GM21529 (cell line): Measurements from ENCODE around the gene PANK1.
"Not testable (repeated sequence)": the region's sequence is repeated elsewhere in the genome, so short reads cannot be mapped to it uniquely, and the experiment has no call there.

ENCODE experiments used
- ATAC-seq: cut with Tn5 transposase; IDR thresholded peaks from one replicate; pipeline ENCODE4 v1.9.1; 2021; ENCODE audit not compliant: unreplicated experiment

Gene PANK1

DNA sequence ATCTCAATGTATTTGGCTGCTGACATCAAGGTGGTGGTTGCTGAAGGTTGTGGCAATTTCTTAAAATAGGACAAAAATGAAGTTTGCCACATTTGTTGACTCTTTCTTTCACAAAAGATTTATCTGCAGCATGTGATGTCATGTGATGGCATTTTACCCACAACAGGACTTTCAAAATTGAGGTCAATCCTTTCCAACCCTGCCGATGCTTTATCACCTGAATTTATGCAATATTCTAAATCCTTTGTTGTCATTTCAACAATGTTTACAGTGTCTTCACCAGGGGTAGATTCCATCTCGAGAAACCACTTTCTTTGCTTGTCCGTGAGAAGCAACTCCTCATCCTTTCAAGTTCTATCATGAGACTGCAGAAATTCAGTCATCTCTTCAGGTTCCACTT, 69.0 kb downstream of the PANK1 start:
- ATAC-seq = no peak

DNA sequence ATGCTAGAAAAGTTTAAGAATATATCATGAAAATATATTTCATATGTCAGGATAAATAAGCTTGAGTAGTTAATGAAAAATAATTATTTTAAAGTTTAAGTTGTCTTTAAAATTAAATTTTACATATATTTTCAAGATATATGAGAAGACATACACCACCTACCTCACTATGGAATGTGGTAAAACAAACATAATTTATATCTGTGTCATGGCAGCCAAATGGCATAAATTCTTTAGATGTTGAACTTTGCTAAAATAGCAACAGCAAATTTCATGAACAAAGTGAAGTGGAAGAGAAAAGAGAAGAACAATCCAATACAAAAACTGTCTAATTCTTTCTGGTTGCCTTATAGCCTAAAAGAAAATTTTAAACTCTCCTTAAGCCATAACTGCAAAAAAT, 70.0 kb downstream of the PANK1 start:
- no peak for ATAC-seq

DNA sequence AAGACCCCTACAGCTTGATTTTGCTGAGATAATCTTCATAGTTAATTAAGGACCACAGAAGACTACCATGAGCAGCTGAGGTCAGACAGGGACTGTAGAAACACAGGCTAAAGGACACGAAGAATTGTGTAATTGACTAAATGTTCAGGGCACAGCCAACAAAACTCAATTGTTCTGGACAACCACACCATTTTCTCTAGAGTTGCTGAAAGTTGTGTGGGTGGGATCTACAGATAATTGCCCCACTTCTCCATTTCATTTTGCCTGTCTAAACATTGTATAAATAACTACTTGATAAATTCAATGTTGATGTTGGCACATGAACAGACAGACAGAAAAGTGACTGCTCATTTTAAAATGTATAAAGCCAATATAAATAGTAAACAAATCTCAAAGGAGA, 70.7 kb downstream of the PANK1 start:
- no peak for ATAC-seq

DNA sequence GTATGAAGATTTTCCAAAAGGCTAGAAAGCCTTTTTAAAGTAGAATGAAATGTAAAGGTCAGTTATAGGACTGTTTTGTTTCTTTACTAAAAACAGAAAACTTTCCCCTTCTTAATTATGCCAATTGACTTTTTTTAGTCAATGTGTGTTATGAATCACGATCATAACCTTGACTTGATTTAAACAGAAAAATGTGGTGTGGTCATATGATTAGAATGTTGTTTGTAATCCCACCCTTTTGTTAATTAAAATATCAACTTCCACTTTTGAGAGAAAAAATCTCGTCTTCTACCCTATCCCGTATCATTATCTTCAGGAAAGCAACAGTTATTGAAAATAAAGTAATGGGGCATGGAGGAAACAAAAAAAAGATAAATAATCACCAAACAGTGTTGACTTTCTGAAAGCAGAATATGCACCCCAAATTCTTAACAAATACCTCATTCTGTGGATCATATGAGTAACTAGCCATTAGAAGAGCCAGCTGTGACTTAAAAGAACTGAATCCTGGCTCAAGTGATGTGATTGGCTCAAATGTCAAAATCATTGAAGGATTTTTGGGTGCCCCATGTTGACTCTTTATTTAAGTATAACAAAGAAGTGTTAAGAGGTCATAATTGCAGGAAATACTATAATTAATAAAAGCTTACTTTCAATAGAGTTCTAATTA, 77.3 kb downstream of the PANK1 start:
- ATAC-seq = no peak

DNA sequence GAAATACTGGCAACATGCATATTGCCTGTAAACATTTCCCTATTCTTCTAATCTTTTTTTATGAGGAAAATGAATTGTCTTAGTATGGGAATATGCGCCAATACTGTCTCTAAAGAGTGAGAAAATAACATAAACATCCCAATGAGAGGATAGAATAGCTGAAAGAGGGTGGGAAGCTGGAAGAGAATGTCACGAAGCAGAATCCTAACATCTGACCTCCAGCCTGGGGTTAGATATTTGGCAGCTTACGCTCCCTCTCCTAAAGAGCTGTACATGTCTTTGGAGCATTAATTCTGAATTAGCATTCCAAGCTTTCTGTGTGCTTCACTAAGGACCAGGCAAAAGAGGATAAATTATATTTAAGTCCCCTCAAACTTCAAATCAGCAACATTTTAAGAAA, 78.0 kb downstream of the PANK1 start:
- ATAC-seq = no peak

DNA sequence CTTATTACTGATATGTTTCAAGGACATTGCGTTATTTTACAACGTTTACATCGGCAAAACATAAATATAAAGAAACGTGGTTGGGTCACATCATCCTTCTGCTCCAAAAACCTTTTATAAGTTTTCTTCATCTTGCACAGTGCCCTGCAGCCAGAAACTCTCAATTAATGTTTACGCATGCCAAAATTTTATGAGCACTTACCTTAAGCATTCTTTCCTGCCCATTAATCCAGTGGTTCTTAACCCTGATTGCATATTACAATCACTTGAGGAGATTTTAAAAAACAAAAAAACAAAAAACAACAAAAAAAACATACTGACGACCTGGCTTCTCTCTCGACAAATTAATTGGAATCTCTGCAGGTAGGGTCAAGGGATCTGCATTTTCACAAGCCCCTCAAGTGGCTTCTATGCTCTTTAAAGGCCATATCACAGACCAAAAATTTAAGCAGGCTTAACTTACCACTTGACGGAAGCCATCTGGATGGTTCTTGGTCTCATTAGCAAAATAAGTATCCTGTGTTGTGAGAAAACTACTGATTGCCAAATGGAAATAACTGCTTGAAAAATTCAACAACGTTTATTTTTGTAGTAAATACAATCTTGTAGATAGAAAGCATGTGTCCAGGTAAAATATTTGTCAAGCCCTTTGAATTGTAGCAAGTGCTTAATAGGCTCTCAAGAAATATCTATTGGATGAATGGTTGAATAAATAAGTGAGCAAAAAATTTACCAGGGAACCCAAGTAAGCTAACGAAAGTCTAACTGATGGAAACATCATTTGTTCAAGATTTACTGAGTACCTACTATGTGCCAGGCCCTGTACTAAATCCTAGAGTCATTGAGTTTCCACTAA, 78.7 kb downstream of the PANK1 start:
- no peak for ATAC-seq

DNA sequence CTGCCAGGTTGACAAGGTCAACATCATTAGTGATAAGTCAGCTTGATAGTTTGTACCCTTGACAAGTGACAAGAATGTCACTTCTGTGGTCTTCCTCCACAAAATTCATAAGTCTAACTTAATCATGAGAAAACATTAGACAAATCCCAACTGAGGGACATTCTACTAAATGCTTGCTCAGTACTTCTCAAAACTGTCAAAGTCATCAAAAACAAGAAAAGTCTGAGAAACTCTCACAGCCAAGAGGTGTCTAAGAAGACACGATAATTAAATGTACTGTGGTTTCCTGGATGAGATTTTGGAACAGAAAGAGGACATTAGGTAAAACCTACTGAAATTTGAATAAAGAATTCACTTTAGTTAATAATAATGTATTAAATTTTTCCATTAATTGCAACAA, 79.9 kb downstream of the PANK1 start:
- ATAC-seq = no peak

DNA sequence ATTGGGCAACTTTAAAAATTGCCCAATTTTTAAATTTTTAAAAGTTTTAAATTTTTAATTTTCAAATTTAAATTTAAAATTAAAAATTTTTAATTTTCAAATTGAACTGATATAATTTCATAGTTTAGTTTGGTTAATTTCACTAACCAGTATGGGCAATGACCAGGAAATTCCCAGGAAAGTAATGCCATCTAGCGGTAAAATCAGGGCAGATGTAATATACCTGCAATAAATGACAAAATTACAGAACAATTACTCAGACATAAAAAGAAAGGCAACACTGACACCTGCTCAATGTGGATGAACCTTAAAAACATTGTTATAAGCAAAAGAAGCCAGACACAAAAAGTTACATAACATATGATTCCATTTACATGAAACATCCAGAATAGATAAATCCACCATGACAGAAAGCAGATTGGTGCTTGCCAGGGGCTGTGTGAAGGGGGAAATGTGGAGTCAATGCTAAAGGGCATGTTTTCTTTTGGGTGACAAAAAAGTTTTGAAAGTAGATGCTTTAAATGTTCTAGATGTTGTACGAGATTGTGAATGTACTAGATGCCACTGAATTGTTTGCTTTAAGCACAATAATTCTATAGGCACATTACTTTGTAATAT, 81.1 kb downstream of the PANK1 start:
- ATAC-seq = no peak

DNA sequence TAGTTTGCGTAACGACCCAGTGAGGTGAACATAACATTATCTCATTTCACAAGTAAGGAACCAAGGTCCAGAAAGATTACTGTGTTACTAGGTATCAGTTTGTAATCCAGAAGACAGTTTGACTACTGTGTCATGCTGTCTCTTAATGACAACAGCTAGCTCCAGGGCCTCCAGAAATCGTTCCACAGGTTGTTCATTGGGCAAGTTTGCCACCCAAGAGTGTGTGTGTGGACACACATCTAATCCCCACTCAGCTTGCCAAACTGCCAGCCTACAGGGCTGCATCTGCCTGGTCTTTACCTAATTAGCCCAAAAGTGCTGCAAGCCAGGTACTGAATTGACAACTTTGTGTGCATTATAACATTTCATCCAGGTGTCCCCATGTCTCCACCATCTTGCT, 81.7 kb downstream of the PANK1 start:
- no peak for ATAC-seq

DNA sequence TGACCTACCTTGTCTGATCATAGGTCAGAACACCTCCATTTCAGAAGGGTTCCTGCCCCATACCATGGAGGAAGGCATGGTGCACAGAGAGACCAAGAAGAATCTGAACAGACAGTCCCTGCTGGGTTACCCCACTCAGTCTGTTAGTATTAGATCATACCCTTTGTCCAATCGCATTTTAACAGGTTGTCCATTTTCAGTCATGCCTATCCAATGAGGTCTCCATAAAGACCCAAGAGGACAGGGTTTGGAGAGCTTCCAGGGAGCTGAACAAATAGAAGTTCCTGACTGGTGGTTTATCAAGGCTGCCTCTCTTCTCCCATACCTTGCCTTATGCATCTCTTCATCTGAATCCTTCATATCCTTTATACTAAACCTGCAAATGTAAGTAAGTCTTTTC, 88.4 kb downstream of the PANK1 start:
- no peak for ATAC-seq

DNA sequence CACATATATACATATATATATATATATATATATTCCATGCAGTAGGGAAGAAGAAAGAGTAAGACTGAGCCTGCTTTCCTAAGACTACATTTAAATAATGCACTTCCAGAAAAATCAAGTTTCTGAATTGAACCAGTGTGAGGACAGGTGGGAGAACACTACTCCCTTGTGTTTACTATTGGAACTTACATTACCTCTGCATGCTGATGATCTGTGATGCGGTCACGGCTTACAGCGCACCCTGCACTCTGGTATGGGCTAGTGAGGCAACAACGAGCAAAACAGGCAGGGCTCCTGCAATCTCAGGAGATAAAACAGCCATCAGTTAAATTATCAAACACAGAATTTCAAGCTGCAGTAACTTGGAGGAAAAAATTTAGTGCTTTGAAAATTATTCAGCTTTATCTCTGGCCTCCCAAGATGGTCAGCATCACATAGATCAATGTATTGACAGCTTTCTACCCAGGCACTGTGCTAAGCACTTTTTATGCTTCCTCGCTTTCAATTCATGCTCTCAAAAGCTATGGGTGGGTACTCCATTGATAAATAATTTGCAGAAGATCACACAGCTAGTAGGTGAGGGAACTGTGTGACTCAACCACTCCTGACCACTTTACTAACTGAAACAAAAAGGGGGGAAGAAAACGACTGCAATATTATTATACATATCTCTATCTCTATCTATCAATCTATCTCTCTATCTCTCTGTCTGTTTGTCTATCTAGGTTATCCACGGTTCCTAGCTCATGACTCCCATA, 89.2 kb downstream of the PANK1 start:
- ATAC-seq = no peak

DNA sequence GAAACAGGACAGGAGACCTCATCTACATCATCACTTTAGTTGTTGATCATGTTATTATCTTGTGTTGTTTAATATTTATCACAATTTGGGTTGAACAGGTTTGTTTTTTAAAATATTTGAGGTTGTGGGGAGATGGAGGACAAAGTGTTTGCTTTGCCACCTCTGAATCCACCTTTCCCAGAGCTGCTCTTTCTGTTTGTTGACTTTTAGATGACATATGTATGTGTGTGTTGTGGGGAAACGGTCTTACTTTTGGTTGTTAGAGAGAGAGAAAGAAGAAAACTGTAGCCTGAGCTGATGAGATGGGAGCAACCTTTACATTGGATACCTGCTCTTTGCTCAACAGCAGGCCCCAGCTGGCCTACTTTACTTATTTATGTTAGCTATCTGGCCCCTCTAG, 90.6 kb downstream of the PANK1 start:
- ATAC-seq = no peak

DNA sequence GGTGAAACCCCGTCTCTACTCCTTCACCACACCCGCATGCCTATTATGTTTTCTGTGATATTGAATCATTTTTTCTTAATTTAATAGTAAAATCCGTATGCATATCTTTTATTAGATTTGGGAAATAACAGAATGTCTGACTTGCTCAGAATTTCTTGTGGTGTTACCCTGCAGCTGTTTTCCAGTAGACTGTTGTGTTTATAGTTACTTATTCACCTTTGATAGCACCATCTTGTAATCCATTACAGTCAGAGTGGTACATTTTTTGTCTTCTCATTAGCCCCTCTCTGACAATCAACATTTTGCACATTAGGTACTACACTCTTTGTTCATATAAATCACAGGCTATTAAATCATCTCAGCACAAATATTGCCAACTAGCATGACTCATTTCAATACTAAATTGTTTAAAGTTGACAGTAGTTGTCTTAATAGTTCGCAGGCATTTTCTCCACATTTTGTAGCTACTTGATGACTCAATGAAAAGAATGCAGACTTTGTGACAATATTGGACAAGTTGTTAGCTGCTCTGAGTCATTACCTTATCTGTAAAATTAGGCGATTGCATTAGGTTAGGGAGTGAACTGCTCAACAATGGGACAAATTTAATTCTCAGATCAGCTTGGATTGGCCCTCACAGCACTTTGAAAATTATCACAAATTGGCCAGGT, 91.8 kb downstream of the PANK1 start:
- no peak for ATAC-seq

DNA sequence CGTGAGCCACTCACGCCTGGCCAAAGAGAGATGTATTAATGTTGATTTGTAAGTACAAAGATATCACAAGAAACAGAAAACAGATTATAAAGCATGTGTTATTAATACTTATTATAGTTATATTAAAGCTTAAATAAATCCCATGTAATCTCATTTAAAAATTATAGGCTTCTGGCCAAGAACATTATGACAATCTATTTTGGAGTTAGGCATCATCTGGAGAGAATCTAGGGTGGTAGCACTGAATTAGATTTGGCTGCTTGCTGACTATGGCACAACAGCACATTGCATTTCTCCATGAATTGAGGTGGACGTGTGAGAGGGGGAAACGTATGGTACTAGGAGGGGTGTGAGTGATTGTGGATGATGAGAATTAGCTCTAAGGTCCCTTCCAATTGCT, 92.8 kb downstream of the PANK1 start:
- no peak for ATAC-seq

DNA sequence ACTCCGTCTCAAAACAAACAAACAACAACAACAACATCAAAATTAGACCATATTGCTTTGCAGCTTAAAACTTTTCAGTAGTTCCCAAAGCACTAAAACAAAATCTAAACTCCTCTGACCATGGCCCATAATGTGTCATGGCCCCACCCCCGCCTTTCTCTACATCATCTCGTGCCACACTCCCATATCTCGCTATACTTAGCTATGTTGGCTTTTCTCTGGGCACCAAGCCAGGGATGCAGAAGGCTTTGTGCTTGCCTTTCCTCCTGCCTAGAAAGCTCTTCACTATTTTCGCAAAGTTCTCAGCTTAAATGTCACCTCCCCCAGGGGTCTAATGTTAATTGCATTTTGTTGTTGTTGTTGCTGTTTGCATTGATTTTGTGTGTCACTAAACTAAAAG, 94.5 kb downstream of the PANK1 start:
- ATAC-seq = no peak

DNA sequence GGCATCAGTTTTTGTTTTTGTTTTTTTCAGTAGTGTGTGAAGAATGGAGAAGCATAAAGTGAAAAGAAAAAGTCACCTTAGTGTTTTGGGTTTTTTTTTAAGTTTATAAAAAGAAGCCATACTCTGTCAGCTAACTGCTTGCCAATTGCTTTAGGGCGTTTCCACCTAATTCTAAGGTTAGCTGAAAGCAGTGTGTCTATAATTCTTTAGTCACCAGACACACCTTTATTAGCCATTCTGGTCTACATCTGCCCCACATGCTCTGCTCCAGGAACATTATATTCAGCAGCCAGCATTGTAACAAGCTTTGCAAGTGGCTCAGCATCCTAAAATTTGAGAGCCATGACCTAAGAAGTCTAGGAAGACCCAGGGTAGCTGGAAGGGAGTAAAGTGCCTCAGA, 95.5 kb downstream of the PANK1 start:
- ATAC-seq = no peak

DNA sequence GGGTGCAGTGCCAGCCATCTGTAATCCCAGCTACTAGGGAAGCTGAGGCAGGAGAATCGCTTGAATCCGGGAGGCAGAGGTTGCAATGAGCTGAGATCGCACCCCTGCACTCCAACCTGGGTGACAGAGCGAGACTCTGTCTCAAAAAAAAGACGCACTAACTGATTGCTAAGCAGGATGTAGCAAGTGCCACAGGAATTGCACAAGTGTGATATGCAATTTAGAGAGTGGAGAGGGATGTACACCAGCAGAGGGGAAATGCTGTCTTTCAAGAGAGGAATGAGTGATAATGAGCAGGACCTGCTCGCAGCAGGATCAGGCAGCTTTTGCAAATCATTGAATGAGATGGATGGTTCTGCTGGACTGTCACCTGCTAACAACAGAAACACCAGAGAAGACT, 96.4 kb downstream of the PANK1 start:
- ATAC-seq = no peak

DNA sequence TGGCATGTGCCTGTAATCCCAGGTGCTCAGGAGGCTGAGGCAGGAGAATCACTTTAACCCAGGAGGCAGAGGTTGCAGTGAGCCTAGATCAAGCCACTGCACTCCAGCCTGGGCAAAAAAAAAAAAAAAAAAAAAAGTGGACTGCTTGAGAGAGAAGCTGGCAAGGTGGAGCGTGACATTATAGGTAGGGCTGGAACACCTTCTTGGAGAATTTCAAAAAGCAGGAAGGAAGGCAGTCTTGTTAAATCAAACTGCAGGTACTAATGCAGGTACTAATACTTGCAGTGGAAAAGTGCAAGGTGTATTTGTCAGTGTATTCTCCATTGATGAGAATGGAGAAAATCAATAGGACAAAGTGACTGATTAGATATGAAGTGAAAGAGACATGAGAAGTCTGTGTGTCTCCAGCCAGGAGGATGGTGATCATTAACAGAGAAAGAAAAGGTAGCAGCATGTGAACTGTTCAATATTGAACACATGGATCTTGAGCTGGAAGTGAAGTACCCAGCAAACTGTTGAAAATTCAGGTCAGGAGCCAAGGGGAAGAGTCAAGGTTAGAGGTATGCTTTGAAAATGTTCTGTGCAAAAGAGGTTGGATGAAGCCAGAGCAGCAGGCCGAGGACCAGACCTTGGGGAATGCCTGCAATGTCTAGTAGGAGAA, 97.1 kb downstream of the PANK1 start:
- ATAC-seq = no peak

DNA sequence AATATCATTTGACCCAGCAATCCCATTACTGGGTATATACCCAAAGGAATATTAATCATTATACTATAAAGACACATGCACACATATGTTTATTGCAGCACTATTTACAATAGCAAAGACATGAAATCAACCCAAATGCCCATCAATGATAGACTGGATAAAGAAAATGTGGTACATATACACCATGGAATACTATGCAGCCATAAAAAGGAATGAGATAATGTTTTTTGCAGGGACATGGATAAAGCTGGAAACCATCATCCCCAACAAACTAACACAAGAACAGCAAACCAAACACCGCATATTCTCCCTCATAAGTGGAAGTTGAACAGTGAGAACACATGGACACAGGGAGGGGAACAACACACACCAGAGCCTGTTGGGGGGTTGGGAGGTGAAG, 98.4 kb downstream of the PANK1 start:
- ATAC-seq = not testable (repeated sequence)

DNA sequence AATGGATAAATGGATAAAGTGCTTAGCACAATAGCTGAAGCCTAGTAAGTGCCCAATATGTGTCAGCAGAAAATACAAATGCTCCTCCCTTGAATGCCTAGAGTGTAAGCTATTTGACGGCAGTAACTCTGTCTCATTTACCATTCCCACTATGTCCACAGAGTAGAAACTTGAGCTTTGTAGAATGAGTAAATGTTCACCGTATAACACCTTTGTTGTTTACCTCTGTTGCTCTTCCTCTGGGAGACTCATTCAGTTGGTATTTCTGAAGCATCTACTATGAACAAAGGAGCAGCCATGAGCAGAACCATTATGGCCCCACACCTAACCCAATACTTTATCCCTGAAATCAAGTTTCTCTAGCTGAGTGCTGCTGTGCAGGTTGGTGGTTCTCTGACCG, 101.2 kb downstream of the PANK1 start:
- ATAC-seq = no peak
